Fibroblast of lung (primary cell): ENCODE measurements around the gene GIMAP6. TPM values are rescaled to one million over a fixed set of nuclear protein-coding genes. Genes with fewer than 3 reads are reported as not detected.

Experiments
- DNase-seq, 2 donors: peaks; one replicate each; pipeline versions ENCODE4 v3.0.0 to v3.0.0-alpha.2; 2010; ENCODE audit warnings: low read depth in 2 of 2
- H2AFZ ChIP-seq: 2 replicates; pipeline ENCODE4 v1.5.1; 2012; ENCODE audit warnings: low read length, control low read depth, inconsistent platforms
- H3K27ac ChIP-seq: 2 replicates; pipeline ENCODE4 v1.5.1; 2011; ENCODE audit warnings: low read length, control low read depth; ENCODE audit not compliant: insufficient read depth
- H3K27me3 ChIP-seq: 2 replicates; pipeline ENCODE4 v1.5.1; 2011; ENCODE audit warnings: mild to moderate bottlenecking, low read length; ENCODE audit not compliant: control insufficient read depth, insufficient read depth
- H3K36me3 ChIP-seq: 2 replicates; pipeline ENCODE4 v1.5.1; 2011; ENCODE audit warnings: low read length; ENCODE audit not compliant: control insufficient read depth, insufficient read depth
- H3K4me1 ChIP-seq: 2 replicates; pipeline ENCODE4 v1.5.1; 2011; ENCODE audit warnings: low read length; ENCODE audit not compliant: control insufficient read depth, insufficient read depth; ENCODE audit errors: extremely low read depth
- H3K4me2 ChIP-seq: 2 replicates; pipeline ENCODE4 v1.5.1; 2011; ENCODE audit warnings: low read length, control low read depth; ENCODE audit not compliant: insufficient read depth; ENCODE audit errors: extremely low read depth
- H3K4me3 ChIP-seq, 4 experiments: fragments of 200-600 bp in 1 of 4; sonication (generic) in 1 of 4; replicated peaks in 1 of 4; 2 replicates each; pipeline ENCODE4 v1.5.1; 2011 to 2016; ENCODE audit warnings: low read length in 4 of 4, low read depth in 3 of 4, mild to moderate bottlenecking in 3 of 4, control low read depth in 2 of 4, inconsistent platforms in 1 of 4, mixed read lengths in 1 of 4; ENCODE audit not compliant: insufficient read depth in 1 of 4; ENCODE audit errors: control extremely low read depth in 1 of 4
- H3K79me2 ChIP-seq: 2 replicates; pipeline ENCODE4 v1.5.1; 2012; ENCODE audit warnings: mild to moderate bottlenecking, low read length, inconsistent platforms; ENCODE audit not compliant: control insufficient read depth, insufficient read depth
- H3K9ac ChIP-seq: 2 replicates; pipeline ENCODE4 v1.5.1; 2011; ENCODE audit warnings: mild to moderate bottlenecking, low read length, control low read depth; ENCODE audit not compliant: insufficient read depth
- H3K9me3 ChIP-seq: 2 replicates; pipeline ENCODE4 v1.5.1; 2012; ENCODE audit warnings: low read depth, low read length; ENCODE audit not compliant: control insufficient read depth, insufficient read depth
- H4K20me1 ChIP-seq: 2 replicates; pipeline ENCODE4 v1.5.1; 2011; ENCODE audit warnings: low read length; ENCODE audit not compliant: control insufficient read depth, insufficient read depth; ENCODE audit errors: extremely low read depth
- EZH2 ChIP-seq: IDR thresholded peaks from 2 replicates; pipeline ENCODE4 v1.5.1; 2012; ENCODE audit warnings: low read length, control low read depth, mild to moderate bottlenecking; ENCODE audit errors: missing control alignments
- polyA plus RNA-seq, 2 donors: library from polyadenylated mRNA; depleted of rRNA in 1 of 2; stranded (reverse) in 1 of 2; unstranded in 1 of 2; fragments of >200 nt; gene quantifications; 2 replicates each; pipeline ENCODE4 v1.2.1, GENCODE V29; 2011 to 2012; ENCODE audit warnings: missing spikeins in 1 of 2
- total RNA-seq: library from RNA; depleted of rRNA; stranded (reverse); fragments of >200 nt; gene quantifications from 2 replicates; pipeline ENCODE4 v1.2.1, GENCODE V29; 2014
- TF ChIP-seq, protein P1 (sequence below), 2 donors: IDR thresholded peaks in 1 of 2; conservative IDR thresholded peaks in 1 of 2; 1 replicate in 1 of 2; 2 replicates in 1 of 2; pipeline ENCODE4 v1.5.1; 2011 to 2012; ENCODE audit warnings: low read length in 2 of 2, control low read depth in 1 of 2, inconsistent platforms in 1 of 2, low read depth in 1 of 2, mild to moderate bottlenecking in 1 of 2

Gene GIMAP6
- total and polyA plus RNA-seq, 2 donors (not counting 1 experiment from before 2014, with no cell fraction given): under 0.01 TPM; not detected in 1

GRCh38 chr7:150633926-150634325 lies 1.7 kb upstream of the GIMAP6 start:
- no peak overlapping the region for H3K4me3 ChIP-seq
- H2AFZ ChIP-seq: no peak overlapping the region
- no peaks in the 10 kb centered on the region for H4K20me1 ChIP-seq
- no peaks in the 10 kb centered on the region for H3K79me2 ChIP-seq
- DNase-seq: no peak
- no peak overlapping the region for H3K4me2 ChIP-seq
- H3K27me3 ChIP-seq: no peaks in the 10 kb centered on the region
- H3K9ac ChIP-seq: no peak overlapping the region
- TF ChIP-seq, protein P1, sequence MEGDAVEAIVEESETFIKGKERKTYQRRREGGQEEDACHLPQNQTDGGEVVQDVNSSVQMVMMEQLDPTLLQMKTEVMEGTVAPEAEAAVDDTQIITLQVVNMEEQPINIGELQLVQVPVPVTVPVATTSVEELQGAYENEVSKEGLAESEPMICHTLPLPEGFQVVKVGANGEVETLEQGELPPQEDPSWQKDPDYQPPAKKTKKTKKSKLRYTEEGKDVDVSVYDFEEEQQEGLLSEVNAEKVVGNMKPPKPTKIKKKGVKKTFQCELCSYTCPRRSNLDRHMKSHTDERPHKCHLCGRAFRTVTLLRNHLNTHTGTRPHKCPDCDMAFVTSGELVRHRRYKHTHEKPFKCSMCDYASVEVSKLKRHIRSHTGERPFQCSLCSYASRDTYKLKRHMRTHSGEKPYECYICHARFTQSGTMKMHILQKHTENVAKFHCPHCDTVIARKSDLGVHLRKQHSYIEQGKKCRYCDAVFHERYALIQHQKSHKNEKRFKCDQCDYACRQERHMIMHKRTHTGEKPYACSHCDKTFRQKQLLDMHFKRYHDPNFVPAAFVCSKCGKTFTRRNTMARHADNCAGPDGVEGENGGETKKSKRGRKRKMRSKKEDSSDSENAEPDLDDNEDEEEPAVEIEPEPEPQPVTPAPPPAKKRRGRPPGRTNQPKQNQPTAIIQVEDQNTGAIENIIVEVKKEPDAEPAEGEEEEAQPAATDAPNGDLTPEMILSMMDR (conservative IDR thresholded peaks at IDR 0.05 in 1 of 2, IDR thresholded peaks at IDR 0.05 in 1 of 2; ENCODE audit: low read depth in 1 of 2, low read length in 2 of 2): no peak
- TF ChIP-seq EZH2: no peak
- no peaks in the 10 kb centered on the region for H3K9me3 ChIP-seq
- no peaks in the 10 kb centered on the region for H3K4me1 ChIP-seq
- H3K36me3 ChIP-seq: no peaks in the 10 kb centered on the region
- H3K27ac ChIP-seq: no peak overlapping the region

GRCh38 chr7:150631084-150631826 lies 930 bp downstream of the GIMAP6 start:
- Histone ChIP-seq H2AFZ (no peak overlapping the region), H3K9ac (no peak overlapping the region), H3K27me3 (no peaks in the 10 kb centered on the region), H3K36me3 (no peaks in the 10 kb centered on the region), H3K4me3 (no peak overlapping the region), H3K4me2 (no peak overlapping the region), H3K27ac (no peak overlapping the region), H3K4me1 (no peaks in the 10 kb centered on the region), H3K9me3 (no peaks in the 10 kb centered on the region), H4K20me1 (no peaks in the 10 kb centered on the region), H3K79me2 (no peaks in the 10 kb centered on the region)
- no peak for DNase-seq
- no peak for TF ChIP-seq EZH2
- TF ChIP-seq, protein P1 (conservative IDR thresholded peaks at IDR 0.05 in 1 of 2, IDR thresholded peaks at IDR 0.05 in 1 of 2; ENCODE audit: low read depth in 1 of 2, low read length in 2 of 2): no peak

- H3K4me1 ChIP-seq: no peaks in the 10 kb centered on the region
- H3K79me2 ChIP-seq: no peaks in the 10 kb centered on the region
- H4K20me1 ChIP-seq: no peaks in the 10 kb centered on the region
- TF ChIP-seq, protein P1 (conservative IDR thresholded peaks at IDR 0.05 in 1 of 2, IDR thresholded peaks at IDR 0.05 in 1 of 2; ENCODE audit: low read depth in 1 of 2, low read length in 2 of 2): no peak
- TF ChIP-seq EZH2: no peak
- H3K27ac ChIP-seq: no peak overlapping the region
- H3K9ac ChIP-seq: no peak overlapping the region
- no peak overlapping the region for H3K4me3 ChIP-seq
- no peak overlapping the region for H2AFZ ChIP-seq
- no peak overlapping the region for H3K4me2 ChIP-seq
- no peaks in the 10 kb centered on the region for H3K36me3 ChIP-seq
- DNase-seq: no peak
- H3K27me3 ChIP-seq: no peaks in the 10 kb centered on the region
- no peaks in the 10 kb centered on the region for H3K9me3 ChIP-seq
These were observed 2.8 kb downstream of the GIMAP6 start for GRCh38 chr7:150629347-150629746.
